SK-N-DZ (cell line): Measurements from ENCODE around the gene MYO3B.
"Not testable (repeated sequence)": the region's sequence is repeated elsewhere in the genome, so short reads cannot be mapped to it uniquely, and the experiment has no call there.

Experiments used
- DNase-seq: peaks from one replicate; pipeline ENCODE4 v3.0.0-alpha.2; 2015; ENCODE audit warnings: low spot score

The MYO3B gene

DNA sequence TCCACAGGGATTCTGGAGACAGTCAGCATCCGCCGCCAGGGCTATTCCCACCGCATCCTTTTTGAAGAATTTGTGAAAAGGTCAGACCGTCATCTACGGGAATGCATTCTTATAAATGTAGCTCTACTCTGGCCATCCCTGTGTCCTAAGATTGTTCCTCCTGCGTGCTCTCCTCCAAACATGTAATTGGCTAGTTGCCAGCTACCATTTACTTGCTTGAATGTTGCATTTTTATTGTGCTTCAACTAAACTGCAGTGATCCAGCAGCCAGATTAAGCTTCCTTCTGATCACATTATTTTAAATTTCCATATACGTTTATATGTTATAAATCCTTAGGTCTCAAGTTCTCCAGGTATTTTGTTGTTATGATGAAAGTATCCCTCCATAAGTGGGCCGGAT, 288.7 kb downstream of the MYO3B start:
- no peak for DNase-seq

DNA sequence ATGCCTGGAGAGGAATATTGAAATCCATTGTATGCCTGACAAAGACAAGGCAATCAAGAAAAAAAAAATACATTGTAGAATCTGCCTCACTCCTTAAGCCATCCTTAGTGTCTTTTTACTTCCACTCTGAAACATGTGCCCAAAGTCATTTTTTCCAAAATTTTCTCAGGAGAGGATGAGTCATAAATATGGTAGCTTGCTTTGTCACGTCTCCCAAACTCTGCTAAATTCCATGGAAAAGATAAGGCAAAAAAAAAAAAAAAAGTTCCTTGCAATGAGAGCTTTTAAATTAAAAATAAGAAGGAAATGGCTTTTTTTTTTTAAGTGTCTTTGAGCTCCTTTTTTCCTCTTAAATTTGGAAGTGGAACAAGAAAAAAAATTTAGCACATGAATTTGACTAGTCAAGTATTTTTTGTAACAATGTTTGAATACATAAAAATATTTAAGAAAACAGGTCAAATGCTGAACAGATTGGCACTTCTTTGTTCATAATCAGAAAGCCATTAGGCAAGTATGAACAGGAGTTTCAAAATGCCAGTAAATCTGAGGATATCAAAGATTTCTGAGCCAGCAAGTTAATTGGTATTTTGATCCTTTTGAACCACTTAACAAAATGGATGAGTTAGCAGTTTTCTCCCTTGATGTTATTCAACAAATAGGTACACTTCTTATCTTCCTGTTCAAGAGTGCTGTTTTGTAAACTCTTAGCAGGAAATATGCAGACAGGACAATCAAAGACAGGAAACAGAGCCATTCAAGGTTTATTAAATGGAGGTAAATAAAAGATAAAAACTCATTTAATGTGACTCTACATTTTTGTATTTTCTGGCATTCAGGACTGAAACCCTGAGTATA, 289.8 kb downstream of the MYO3B start:
- DNase-seq: no peak

DNA sequence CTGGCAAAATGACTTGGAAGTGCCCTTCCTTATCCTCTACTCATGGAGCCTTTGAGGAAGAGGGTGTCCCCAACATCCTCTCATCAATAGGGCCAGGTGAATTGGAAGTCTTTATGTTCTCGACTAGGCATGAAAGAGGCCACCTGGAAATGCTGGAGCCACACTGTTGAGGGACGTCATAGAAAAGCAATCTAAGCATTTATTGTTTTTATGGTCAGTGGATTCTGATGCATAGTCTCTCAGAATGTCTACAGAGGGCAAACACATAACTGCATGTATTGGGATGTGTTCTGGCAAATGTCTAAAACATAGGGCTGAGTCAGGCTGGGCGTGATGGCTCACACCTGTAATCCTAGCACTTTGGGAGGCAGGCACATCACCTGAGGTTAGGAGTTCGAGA, 290.6 kb downstream of the MYO3B start:
- DNase-seq: no peak

DNA sequence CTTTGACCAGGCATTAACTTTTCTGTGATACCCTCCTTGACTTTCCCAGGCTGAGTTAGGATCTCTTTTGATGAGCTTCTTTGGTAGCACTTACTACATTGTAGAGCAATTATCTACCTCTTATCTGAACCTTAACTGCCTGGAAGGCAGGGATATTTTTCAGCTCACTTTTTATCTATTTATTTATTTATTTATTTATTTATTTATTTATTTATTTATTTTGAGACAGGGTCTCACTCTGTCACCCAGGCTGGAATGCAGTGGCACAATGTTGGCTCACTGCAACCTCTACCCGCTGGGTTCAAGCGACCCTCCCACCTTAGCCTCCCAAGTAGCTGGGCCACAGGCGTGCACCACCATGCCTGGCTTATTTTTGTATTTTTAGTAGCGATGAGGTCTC, 294.6 kb downstream of the MYO3B start:
- not testable (repeated sequence) for DNase-seq

DNA sequence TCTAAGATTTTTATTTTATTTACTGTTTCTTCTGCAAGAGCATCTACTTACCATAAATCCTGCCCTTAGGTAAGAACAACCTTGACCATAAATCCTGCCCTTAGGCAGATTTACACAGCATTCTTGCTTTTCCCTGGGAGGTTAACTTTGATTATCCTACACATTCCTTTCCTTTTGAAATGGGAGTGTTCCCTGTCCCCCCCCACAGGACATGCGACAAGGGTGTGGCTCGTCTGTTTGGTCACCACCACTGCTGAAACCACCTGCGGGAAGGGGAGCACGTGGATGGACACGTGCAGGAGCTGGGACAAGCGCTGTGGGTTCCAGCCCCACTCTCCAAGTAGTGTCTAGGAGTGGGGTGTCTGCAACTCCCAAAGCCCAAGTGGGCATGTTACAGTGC, 297.9 kb downstream of the MYO3B start:
- no peak for DNase-seq

DNA sequence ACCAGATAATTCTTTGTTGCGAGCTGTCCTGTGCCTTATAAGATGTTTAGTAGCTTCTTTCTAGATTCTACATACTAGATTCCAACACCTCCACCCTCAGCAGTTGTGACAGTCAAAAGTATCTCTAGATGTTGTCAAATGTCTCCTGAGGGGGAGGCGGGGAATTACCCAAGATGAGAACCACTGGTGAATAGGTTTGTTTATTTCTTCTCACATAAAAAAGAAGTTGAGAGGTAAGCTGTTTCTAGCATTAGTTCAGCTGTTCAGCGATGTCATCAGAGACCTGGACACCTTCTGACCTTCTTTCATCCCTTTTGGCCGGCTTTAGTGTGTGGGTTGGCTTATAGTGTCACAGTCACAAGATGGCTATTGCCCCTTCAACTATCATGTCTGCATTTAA, 299.7 kb downstream of the MYO3B start:
- DNase-seq: no peak

DNA sequence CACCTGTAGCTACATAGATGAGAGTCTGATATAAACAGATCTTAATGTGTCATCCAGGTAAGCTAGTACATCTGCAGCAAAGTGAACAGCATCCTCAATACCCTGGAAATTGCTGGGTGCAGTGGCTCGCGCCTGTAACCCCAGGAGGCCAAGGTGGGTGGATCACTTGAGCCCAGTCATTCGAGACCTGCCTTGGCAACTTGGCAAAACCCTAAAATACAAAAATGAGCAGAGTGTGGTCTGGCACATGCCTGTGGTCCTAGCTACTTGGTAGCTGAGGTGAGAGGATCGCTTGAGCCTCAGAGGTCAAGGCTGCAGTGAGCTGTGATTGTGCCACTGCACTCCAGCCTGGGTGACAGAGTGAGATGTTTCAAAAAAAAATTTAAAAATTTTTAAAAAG, 303.3 kb downstream of the MYO3B start:
- no peak for DNase-seq

DNA sequence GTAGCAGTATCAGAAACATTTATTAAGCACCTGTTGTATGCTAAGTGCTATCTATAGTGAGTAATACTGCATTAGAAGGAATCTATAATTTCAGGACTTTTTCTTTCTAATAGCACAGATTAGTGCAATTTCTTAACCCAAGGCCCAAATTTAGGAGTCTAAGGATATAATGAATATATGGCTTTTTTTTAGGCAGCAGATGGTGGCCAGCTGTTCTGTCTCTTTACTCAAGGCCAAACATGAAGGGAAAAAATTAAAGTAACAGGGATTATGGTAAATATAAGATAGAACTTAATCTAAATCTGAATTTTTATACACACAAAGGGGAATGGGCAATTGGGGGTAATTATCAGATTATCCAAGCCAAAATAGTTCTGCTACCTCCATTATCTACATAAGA, 306.6 kb downstream of the MYO3B start:
- DNase-seq: no peak

DNA sequence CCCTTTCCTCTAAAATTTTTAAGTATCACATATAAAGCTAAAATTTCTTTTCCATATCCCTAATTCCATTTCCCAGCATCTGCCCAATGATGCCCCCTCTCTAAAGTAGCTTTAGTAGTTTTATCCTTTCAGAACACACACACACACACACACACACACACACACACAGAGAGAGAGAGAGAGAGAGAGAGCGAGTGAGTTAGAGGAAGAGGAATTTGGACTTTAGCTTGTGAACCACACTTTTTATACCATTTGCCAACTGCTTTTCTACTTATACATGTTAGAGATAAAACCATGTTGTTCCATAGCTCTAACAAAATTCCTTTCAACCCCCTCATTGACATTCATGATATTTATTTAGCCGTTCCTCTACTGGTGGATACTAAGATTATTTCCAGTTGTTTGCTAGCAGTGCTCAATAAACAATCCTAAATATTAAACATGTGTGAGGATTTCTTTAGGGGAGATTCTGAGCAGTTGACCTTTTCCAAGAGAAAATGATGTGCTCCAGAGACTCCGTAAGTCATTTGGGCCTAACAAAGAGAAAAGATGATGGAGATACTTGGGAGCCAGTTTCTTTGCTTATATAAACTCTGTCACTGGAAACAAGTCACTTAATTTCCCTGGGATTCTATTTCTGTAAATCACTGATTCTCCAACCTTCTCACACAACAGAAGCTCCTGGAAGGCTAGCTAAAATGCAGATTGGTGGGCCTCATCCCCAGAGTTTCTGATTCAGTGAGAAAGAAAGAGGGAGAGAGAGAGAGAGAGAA, 307.5 kb downstream of the MYO3B start:
- DNase-seq: no peak

DNA sequence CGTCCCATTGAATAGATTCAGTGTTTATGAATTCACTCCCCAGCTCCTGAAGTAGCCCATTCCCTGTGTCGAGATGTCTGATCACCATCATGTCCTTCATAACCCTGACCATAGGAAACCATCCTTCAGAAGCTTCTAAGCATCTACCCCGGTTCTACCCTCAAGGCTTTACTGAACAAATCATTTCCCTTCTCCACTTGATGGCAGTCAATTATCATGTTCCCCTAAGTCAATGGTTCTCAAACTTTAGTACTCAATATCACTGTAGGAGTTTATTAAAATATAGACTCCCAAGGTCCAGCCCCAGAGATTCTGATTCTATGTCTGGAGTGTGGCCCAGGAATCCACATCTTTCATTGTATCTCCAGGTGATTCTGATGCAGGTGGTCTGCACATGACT, 308.8 kb downstream of the MYO3B start:
- no peak for DNase-seq

DNA sequence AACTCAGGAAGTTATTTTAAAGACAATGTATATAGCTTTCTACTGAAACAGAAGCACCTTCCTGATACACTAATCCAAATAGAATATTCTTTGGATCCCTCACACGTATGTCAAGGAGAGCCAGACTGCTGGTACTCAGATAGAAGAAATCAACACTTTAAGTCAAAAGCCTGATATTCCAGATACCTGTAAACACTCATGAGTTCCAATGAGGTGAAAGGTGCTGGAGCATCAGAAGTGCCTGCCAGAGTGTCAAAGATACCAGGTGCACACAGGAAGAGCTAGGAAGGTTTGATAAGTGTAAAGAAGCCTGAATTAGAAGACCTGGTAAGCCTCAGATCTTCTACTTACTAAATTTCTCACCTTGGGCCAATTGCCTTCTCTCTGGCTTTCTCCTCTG, 310.9 kb downstream of the MYO3B start:
- no peak for DNase-seq

DNA sequence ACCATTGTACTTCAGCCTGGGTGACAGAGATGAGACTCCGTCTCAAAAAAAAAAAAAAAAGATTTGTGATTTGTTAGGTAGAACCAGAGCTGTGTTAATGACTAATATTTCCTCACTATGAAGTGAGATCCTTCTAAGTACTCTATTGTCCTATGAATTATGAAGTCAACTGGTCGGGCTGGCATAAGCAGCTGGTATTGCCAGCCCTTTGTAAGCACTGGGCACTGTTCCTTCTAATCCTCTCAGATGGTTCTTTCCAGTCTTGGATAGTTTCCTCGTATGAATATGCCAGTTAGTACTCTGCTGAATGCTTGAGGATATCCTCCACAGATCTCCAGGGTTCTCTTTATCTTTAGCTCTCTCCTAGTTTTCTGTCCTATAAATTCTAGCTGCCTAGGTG, 314.1 kb downstream of the MYO3B start:
- no peak for DNase-seq

DNA sequence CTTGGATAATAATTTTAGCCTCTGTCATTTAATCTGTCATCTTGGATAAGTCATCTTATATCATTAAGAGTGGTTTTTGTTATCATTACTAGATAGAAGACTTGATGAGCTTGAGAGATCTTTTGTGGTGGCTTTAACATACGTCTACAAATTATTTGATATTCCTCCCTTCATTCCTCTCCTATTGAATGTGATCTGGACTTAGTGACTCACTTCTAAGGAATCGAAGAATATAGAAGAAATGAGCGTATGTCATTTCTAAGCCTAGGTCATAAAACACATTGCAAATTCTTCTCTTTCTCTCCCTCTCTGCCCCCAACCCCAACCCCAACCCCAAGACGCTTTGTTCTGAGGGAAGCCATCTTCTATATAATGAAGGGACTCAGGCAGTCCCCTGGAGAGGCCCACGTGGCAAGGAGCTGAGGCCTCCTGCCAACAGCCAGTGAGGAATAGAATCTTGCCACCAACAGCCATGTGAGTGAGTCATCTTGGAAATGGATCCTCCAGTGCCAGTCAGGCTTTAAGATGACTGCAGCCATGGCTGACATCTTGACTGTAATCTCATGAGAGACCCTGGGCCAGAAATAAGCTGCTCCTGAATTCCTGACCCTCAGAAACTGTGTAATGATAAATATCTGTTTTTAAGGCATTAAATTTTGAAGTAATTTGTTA, 315.6 kb downstream of the MYO3B start:
- no peak for DNase-seq

DNA sequence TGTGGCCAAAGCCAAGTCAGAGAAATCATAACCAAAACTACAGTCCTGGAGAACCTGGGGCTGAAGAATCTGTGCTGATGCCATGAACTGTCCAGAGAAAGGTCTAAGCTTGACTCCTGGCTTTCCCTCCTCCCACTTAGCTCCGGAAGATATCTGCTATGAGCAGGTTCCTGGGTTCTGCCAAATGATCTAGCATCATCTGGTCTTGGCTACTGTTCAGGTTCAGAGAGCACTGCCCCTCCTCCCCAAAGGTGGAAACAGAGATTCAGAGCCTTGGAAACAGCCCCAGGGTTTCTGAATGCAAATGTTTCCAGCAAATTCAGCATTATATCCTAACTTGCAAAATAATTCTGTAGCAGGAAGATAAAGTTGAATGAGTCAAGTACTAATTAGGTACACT, 317.9 kb downstream of the MYO3B start:
- no peak for DNase-seq

DNA sequence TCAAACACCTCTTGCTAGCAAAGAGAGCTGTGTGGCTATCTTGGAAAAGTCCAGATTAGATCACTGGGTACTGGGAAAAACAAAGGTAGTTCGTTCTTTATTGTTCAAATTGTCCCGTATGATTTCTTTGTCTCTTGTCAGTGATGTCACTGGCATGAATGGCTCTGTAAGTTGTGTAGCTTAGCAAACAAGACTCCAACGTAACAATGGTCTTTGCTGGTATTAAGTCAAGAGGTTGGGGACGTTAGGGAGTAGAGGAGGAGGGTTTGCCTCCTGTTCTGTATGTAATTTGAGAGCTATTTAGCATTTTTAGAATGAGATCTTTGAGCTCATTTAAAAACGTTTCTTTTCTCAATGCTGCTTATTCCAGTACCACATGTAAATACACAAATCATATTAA, 320.7 kb downstream of the MYO3B start:
- no peak for DNase-seq

DNA sequence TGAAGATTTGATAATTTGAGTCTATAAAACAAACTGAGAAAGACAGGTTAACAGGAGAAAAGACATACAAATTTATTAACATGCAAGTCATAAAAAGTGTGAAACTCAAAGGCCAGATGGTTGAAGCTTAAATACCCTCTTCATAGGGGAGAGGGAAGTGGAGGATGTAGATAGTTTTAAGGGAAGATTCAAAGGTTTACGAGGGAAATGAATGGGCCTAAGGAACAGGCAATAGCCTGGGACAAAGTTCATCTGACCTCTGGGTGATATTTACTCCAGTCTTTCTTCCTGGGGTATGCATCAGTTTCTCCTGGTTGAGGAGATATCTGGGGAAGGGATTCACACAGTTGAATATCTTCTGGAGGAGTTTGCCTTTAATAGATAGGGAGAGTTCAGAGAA, 322.2 kb downstream of the MYO3B start:
- DNase-seq: no peak

DNA sequence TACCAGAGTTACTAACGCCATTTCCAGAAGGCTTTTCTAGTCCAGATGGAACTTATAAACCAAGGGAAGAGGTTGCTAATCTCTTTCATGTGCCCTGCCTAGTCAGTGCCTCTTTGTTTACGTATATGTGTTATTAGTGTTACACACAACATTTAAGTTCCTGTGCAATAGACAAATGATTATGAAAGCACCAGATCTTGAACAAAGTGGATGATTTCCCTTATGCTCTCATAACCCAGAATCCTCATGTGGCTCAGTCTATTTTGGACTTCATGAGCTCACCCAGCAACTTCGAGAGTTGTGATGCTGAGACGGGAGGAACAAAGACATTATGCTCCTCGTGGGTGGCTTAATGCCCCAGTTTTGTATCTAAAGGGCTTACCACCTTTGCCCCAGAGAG, 322.8 kb downstream of the MYO3B start:
- DNase-seq: no peak

DNA sequence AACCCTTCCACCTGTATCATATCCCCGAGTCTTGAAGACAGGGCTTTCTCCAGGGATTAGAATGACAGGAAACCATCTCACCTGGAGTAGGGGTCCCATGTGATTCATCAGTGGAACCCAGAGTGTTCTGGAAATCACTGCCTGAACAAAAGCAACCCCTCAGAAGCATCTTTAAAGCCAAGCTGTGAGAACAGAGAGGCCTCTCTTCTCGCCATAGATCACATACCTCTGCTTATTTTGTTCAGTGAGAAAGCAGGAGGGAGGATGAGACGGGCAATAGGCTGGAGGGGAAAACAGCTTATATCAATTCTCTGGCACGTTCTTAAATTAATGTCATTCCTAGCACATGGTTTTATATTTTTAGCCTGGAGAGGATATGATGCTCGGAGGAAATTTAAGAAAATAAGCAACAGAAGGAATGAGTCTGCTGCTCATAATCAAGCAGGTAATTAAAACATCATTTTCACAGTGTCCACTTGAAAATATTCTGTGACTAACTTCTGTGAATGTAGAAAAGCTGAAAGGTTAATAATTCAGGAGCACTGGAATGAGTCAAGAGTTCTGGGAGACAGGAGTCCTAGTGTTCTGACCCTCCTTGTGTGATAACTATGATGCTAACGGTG, 323.6 kb downstream of the MYO3B start:
- no peak for DNase-seq

DNA sequence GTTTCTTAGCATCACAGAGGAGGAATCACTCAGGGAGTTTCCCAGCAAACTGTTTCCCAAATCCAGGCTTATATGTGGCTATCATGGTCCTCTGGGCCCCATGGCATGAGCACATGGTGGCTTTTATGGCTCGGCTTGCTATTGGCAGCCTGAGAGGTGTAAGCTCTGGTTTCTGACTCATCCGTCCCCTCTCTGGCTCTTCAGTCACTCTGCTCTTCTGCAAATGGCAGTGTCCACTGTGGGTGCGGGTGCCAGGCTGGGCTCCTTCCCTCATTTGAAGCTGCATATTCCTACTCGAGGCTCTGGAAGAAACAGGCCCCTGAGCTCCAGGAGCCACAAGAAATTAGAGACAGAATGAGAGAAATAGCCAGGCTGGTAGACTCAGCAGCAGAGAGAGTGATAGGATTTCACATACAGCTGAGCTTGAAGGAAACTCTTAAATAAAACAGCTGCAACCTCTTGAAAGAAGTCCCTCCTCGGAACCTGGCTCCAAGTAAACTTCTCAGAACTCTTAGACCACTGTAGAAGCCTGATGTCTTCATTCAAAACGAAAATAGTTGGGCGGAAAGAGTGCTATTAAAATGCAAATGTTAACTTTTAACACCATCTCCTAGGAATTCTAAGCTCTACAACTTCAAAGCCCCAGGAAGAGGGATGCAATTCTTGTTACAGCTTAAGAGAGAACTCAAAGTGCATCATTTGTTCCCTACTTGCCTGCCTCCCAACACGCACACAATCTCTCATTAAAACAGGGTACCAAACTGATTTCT, 324.6 kb downstream of the MYO3B start:
- no peak for DNase-seq

DNA sequence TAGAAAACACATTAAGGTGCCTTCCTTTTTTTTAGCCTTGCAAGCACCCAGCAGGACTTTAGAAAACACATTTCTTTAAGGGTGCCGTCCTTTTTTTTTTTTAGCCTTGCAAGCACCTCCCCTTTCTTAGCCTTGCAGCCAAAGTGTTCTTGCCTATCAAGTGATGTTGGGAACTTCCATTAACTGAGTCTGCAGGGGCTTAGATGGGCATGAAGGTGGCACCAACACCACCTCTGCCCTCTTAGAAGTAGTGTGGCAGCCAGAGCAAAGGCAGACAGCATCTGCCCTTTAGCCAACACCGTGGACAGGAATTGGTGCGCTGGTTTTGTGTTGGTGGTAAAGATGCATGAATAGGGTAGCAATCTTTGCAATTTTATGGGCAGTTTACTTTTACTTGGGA, 325.6 kb downstream of the MYO3B start:
- DNase-seq: no peak
